Keratinocyte (primary cell): ENCODE measurements around the gene GSTA1.

Experiments used
- EZH2 ChIP-seq: IDR thresholded peaks from one replicate; pipeline ENCODE4 v1.6.1; 2012; ENCODE audit warnings: inconsistent platforms, mild to moderate bottlenecking, low read length, moderate library complexity
- TF ChIP-seq, protein P1 (sequence below), 3 experiments: IDR thresholded peaks in 1 of 3; conservative IDR thresholded peaks in 1 of 3; optimal IDR thresholded peaks in 1 of 3; 2 replicates in 2 of 3; 3 replicates in 1 of 3; pipeline versions ENCODE3 to v1.5.1; 2011; ENCODE audit warnings: low read length in 3 of 3, mild to moderate bottlenecking in 3 of 3, moderate library complexity in 2 of 3, control low read depth in 1 of 3, inconsistent platforms in 1 of 3; ENCODE audit not compliant: insufficient read depth in 2 of 3; ENCODE audit errors: extremely low read depth in 1 of 3

GRCh38 chr6:52745764-52746201 lies 57.8 kb downstream of the GSTA1 start:
- TF ChIP-seq, protein P1, sequence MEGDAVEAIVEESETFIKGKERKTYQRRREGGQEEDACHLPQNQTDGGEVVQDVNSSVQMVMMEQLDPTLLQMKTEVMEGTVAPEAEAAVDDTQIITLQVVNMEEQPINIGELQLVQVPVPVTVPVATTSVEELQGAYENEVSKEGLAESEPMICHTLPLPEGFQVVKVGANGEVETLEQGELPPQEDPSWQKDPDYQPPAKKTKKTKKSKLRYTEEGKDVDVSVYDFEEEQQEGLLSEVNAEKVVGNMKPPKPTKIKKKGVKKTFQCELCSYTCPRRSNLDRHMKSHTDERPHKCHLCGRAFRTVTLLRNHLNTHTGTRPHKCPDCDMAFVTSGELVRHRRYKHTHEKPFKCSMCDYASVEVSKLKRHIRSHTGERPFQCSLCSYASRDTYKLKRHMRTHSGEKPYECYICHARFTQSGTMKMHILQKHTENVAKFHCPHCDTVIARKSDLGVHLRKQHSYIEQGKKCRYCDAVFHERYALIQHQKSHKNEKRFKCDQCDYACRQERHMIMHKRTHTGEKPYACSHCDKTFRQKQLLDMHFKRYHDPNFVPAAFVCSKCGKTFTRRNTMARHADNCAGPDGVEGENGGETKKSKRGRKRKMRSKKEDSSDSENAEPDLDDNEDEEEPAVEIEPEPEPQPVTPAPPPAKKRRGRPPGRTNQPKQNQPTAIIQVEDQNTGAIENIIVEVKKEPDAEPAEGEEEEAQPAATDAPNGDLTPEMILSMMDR (optimal IDR thresholded peaks at IDR 0.05 in 1 of 3, IDR thresholded peaks at IDR 0.05 in 1 of 3, conservative IDR thresholded peaks at IDR 0.05 in 1 of 3; ENCODE audit: extremely low read depth in 1 of 3, insufficient read depth in 2 of 3, low read length in 3 of 3): no peak
- TF ChIP-seq EZH2: no peak
